ENCODE data around the gene GSTO2. TPM values are rescaled to one million over a fixed set of nuclear protein-coding genes. Genes with fewer than 3 reads are reported as not detected.

The GSTO2 gene
- total and polyA plus RNA-seq, 2 of the 13 experiments (the other 11 are each of a cell fraction or from before 2014, with no cell fraction given): 2.1 to 7.9 TPM

- peak; percentile 39; the same call in 1 of the 2 replicates for TF ChIP-seq TFAP4 (IDR thresholded peaks at IDR 0.05; ENCODE audit: borderline replicate concordance, low read depth)
- no peak for TF ChIP-seq ZNF740 (CRISPR knock-in tag; IDR thresholded peaks at IDR 0.05)
- TF ChIP-seq XRCC5 (optimal IDR thresholded peaks at IDR 0.05; ENCODE audit: low read length): no peak
- TF ChIP-seq FOXA3 (CRISPR knock-in tag; IDR thresholded peaks at IDR 0.05): no peak
- no peak for TF ChIP-seq ZNF784 (CRISPR knock-in tag; IDR thresholded peaks at IDR 0.05; ENCODE audit: borderline replicate concordance)
- TF ChIP-seq KLF11 (CRISPR knock-in tag; IDR thresholded peaks at IDR 0.05): no peak
- no peak for TF ChIP-seq ZFP90 (CRISPR knock-in tag; IDR thresholded peaks at IDR 0.05; ENCODE audit: borderline replicate concordance)
- no peak for TF ChIP-seq E2F2 (CRISPR knock-in tag; IDR thresholded peaks at IDR 0.05; ENCODE audit: borderline replicate concordance)
- TF ChIP-seq ZBTB33 (CRISPR knock-in tag; IDR thresholded peaks at IDR 0.05): peak; percentile 76
- TF ChIP-seq ZC3H4 (CRISPR knock-in tag; IDR thresholded peaks at IDR 0.05; ENCODE audit: borderline replicate concordance): no peak
- TF ChIP-seq MAX (IDR thresholded peaks at IDR 0.05): 0 out of 2 replicates have a peak, but pooled peaks have one; percentile 15
- no peak for TF ChIP-seq STAG1 (CRISPR knock-in tag; IDR thresholded peaks at IDR 0.05)
- TF ChIP-seq PAF1 (CRISPR knock-in tag; IDR thresholded peaks at IDR 0.05): no peak
- TF ChIP-seq MEIS2 (CRISPR knock-in tag; IDR thresholded peaks at IDR 0.05): no peak
- TF ChIP-seq SP140L (CRISPR knock-in tag; IDR thresholded peaks at IDR 0.05; ENCODE audit: borderline replicate concordance): no peak
- peak; percentile 86 for TF ChIP-seq ZBTB21 (CRISPR knock-in tag; IDR thresholded peaks at IDR 0.05)
- TF ChIP-seq ZNF292 (CRISPR knock-in tag; IDR thresholded peaks at IDR 0.05; ENCODE audit: borderline replicate concordance, low read depth): no peak
- TF ChIP-seq GMEB2 (CRISPR knock-in tag; IDR thresholded peaks at IDR 0.05; ENCODE audit: low read depth): no peak
- TF ChIP-seq PITX1 (CRISPR knock-in tag; IDR thresholded peaks at IDR 0.05): no peak
- TF ChIP-seq RBFOX2 (IDR thresholded peaks at IDR 0.05; ENCODE audit: low read depth, low read length): no peak
- TF ChIP-seq ZFX (CRISPR knock-in tag; IDR thresholded peaks at IDR 0.05; ENCODE audit: low read depth): peak; percentile 25; the same call in 1 of the 2 replicates
- peak; percentile 56; the same call in 1 of the 2 replicates for TF ChIP-seq CBX5 (CRISPR knock-in tag; IDR thresholded peaks at IDR 0.05; ENCODE audit: borderline replicate concordance)
- no peak for TF ChIP-seq NBN (conservative IDR thresholded peaks at IDR 0.05)
Measured at GRCh38 chr10:104328896-104329710, 60.1 kb downstream of the GSTO2 start (continued).

All from HepG2 (cell line).